Uterus (tissue), 2 donors: Measurements from ENCODE around the gene DOCK4.

ENCODE experiments used
- CTCF ChIP-seq, 4 experiments: fragments of 200-600 bp in 2 of 4; fragments of 450-650 bp in 2 of 4; sonication (generic) in 2 of 4; IDR thresholded peaks; one replicate each; pipeline ENCODE4 v1.5.1; 2016 to 2019; ENCODE audit warnings: antibody characterized with exemption in 4 of 4, mild to moderate bottlenecking in 2 of 4, moderate library complexity in 1 of 4
- POLR2A ChIP-seq, 2 donors: fragments of 450-650 bp; IDR thresholded peaks; one replicate each; pipeline ENCODE4 v1.6.1; 2016; ENCODE audit warnings: antibody characterized with exemption in 2 of 2, mild to moderate bottlenecking in 1 of 2, moderate library complexity in 1 of 2

DNA sequence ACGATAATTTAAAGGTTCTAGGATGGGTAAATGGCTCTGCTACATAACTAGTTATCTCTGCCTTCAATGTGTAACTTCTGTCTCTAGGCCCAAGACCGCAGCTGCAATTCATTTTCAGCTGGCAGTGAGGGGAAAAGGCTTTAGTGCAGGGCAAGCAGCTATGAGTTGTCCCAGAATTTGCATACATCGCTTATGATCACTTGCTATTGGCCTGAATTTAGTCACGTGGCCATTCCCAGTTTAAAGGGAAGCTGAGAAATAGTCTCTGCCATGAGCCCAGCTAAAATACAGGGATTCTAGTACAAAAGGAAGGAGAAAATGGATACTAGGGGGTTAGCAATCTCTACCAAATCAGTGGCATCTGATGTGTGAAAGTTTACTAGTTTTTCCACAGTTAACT is 498.1 kb downstream of the DOCK4 start:
- TF ChIP-seq CTCF (IDR thresholded peaks at IDR 0.05): no peak
- TF ChIP-seq POLR2A (IDR thresholded peaks at IDR 0.05): no peak
